ENCODE measurements around the gene CTSK. TPM values are rescaled to one million over a fixed set of nuclear protein-coding genes. Genes with fewer than 3 reads are reported as not detected.
"Not testable (repeated sequence)": the region's sequence is repeated elsewhere in the genome, so short reads cannot be mapped to it uniquely, and the experiment has no call there.

CTSK gene
- total RNA-seq, 1 donor from 2014 or later = 7.0 TPM

GRCh38 chr1:150807249-150808023, 624 bp downstream of the CTSK start:
- DNase-seq (ENCODE audit: low spot score) = peak; percentile 46

- DNase-seq (ENCODE audit: low spot score) = no peak
Measured at GRCh38 chr1:150805899-150806298, 2.2 kb downstream of the CTSK start.

DNA sequence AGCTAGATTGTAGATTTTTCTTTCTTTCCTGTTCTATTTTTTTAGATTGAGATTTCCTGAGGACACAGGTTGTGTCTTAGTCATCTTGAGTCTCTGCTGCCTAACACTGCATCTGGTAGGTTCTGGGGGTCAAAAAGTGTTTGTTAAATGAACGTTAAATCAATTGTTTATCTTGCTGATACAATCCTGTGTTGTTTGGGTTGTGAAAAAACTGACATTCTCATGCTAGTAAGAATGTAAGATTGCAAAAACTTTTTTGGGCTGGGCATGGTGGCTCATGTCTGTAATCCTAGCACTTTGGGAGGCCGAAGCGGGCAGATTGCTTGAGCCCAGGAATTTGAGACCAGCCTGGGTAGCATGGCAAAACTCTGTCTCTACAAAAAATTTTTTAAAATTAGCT, 3.4 kb downstream of the CTSK start:
- DNase-seq (ENCODE audit: low spot score) = no peak

DNA sequence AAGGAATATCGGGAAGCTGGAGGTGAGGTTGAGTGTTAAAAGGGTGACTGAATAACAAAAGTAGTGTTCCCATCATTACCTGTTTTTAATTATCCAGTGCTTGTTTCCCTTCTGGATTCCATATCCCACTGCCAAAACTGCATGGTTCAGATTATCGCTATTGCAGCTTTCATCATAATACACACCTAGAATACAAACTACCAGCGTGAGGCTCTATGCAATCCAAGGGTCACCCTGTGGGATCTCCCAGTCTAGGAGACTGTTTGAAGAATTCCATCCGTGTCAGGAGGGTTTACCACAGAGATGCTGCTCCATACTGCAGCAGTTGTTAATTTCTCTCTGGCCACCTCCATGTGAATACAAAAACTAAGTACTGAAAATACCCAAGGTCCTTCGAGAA, 9.0 kb downstream of the CTSK start:
- DNase-seq (ENCODE audit: low spot score) = no peak

DNA sequence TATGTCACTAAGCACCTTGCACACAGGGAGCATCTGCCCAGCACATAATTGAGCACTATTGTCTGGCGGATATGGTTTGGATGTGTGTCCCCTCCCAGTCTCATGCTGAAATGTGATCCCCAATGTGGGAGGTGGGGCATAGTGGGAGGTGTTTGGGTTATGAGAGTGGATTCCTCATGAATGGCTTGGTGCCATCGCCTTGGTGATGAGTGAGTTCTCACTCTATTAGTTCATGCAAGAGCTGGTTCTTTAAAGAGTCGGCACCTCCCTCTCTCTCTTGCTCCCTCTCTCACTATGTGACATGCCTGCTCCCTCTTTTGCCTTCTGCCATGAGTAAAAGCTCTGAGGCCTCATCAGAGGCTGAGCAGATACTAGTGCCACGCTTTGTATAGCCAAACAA, 9.5 kb downstream of the CTSK start:
- DNase-seq (ENCODE audit: low spot score) = no peak

- DNase-seq (ENCODE audit: low spot score) = no peak
Measured at GRCh38 chr1:150796374-150796773, 11.7 kb downstream of the CTSK start.

GRCh38 chr1:150793778-150794177, 14.3 kb downstream of the CTSK start:
- not testable (repeated sequence) for DNase-seq (ENCODE audit: low spot score)

GRCh38 chr1:150793221-150793620, 14.8 kb downstream of the CTSK start:
- no peak for DNase-seq (ENCODE audit: low spot score)

- DNase-seq (ENCODE audit: low spot score) = no peak
Measured at GRCh38 chr1:150791585-150791984, 16.5 kb downstream of the CTSK start.

GRCh38 chr1:150789396-150789795, 18.7 kb downstream of the CTSK start:
- DNase-seq (ENCODE audit: low spot score) = peak; percentile 16

GRCh38 chr1:150788946-150789345, 19.1 kb downstream of the CTSK start:
- DNase-seq (ENCODE audit: low spot score) = no peak

GRCh38 chr1:150787455-150787854, 20.6 kb downstream of the CTSK start:
- no peak for DNase-seq (ENCODE audit: low spot score)

DNA sequence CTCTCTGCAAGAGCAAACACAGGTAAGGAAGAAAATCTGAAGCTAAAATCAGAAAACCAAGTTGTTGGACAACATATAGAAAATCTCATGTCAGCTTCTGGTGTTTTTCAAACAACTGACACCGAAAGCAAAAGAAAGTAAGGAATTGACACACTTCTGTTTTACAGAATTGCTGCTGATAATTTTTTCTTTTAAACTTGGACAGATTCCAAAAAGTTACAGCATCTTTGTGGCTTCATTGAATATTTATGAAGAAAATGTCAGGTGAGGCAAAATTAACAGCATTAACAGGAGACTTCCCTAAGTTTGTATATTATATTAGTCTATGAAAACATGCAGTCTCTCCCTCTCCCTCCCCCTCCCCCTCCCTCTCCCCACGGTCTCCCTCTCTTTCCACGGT, 27.6 kb downstream of the CTSK start:
- DNase-seq (ENCODE audit: low spot score) = no peak

DNA sequence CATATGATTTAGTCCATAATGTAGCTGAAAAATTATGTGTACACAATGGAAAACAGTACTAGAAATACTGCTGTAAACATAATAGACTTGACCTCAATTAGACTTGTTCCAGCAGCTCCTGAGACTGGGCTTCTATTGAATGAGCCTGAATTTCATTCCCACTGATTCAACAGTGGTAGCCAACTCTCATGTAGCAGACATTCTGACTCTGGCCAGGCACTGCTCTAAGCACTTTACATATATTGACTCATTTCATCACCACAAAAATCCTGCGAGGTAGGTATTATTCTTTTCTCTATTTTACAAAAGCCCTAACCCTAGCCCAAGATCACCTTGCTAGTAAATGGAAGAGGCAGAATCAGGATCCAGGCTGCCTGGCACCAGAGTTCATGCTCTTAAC, 29.7 kb downstream of the CTSK start:
- no peak for DNase-seq (ENCODE audit: low spot score)

- DNase-seq (ENCODE audit: low spot score) = no peak
Measured at GRCh38 chr1:150777544-150777943, 30.5 kb downstream of the CTSK start.

DNA sequence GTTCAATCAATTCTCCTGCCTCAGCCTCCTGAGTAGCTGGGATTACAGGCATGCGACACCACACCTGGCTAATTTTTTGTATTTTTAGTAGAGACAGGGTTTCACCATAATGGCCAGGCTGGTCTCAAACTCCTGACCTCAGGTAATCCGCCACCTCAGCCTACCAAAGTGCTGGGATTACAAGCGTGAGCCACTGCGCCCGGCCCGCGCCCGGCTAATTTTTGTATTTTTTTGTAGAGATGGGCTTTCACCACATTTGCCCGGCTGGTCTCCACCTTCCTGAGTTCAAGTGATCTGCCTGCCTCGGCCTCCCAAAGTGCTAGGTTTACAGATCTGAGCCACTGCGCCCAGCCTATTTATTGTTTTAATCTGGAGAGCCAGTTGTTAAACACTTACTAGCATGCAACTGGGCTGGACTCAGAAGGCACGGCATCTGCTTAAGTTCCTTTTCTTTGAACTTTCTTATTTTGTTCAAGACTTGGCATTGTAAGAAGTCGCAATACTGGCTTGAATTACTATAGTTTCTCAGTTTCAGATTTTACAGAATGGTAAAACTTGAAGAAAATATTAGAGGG, 32.0 kb downstream of the CTSK start:
- DNase-seq (ENCODE audit: low spot score) = not testable (repeated sequence)

DNA sequence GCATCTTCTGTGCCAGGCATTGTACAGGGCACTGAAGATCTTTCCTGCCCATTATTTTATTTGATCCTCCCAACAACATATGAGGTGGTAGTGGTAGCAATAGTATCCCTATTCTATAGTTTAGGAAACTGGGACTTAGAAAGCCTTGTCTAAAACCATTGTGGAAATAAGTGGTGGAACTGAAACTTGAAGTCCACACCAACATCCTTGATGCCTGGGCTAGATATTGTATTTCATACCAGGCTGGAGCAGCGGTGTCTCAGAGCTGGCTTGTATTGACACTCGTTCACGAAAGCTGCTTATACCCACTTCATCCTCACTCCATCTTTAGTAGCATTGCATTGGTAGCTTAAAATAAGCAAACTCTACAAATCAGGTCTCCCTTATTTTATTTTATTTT, 32.8 kb downstream of the CTSK start:
- no peak for DNase-seq (ENCODE audit: low spot score)

- DNase-seq (ENCODE audit: low spot score) = no peak
Measured at GRCh38 chr1:150772326-150772725, 35.7 kb downstream of the CTSK start.

- not testable (repeated sequence) for DNase-seq (ENCODE audit: low spot score)
Measured at GRCh38 chr1:150767704-150768103, 40.4 kb downstream of the CTSK start.

DNA sequence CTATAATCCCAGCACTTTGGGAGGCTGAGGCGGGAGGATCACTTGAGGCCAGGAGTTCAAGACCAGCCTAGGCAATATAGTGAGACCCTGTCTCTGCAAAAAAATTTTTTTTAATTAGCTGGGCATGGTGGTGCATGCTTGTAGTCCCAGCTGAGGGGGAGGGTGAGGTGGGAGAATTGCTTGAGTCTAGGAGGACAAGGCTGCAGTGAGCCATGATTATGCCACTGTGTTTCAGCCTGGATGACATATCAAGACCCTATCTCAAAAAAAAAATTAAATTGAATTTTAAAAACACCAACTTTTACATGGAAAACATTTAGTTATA, 42.1 kb downstream of the CTSK start:
- DNase-seq (ENCODE audit: low spot score) = not testable (repeated sequence)

- DNase-seq (ENCODE audit: low spot score) = peak; percentile 28
Measured at GRCh38 chr1:150765296-150765976, 42.6 kb downstream of the CTSK start, which contains the start of gene CTSS. CTSS (minus strand) TSS chr1:150765778; CDS start chr1:150764763, 1,015 bp downstream.

DNA sequence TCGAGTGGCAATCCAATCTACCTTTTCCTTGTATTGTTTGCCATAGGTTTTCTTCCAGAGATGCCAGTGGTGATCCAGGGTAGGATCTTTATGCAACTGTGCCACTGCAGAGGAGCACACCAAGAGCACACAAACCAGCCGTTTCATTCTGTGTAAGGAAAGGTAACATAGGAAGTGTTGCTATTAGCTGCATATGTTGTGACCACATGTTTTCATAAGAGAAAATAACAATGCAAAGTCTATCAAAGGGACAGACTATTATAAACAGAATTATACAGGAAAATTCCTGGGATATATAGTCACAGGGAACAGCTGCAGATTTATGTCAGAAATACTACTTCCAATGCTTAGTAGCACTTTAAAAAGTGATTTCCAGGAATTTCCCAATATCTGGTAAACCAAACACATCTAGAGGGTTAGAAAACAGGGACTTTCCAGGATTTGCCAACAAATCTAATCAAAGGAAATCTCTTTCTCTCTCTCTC, 43.4 kb downstream of the CTSK start:
- peak; percentile 33 for DNase-seq (ENCODE audit: low spot score)

- no peak for DNase-seq (ENCODE audit: low spot score)
Measured at GRCh38 chr1:150763018-150763417, 45.0 kb downstream of the CTSK start.

All from umbilical cord (tissue), 2 donors.